ENCODE data around the gene NAPSA.
"Not testable (repeated sequence)": the region's sequence is repeated elsewhere in the genome, so short reads cannot be mapped to it uniquely, and the experiment has no call there.

The NAPSA gene

DNA sequence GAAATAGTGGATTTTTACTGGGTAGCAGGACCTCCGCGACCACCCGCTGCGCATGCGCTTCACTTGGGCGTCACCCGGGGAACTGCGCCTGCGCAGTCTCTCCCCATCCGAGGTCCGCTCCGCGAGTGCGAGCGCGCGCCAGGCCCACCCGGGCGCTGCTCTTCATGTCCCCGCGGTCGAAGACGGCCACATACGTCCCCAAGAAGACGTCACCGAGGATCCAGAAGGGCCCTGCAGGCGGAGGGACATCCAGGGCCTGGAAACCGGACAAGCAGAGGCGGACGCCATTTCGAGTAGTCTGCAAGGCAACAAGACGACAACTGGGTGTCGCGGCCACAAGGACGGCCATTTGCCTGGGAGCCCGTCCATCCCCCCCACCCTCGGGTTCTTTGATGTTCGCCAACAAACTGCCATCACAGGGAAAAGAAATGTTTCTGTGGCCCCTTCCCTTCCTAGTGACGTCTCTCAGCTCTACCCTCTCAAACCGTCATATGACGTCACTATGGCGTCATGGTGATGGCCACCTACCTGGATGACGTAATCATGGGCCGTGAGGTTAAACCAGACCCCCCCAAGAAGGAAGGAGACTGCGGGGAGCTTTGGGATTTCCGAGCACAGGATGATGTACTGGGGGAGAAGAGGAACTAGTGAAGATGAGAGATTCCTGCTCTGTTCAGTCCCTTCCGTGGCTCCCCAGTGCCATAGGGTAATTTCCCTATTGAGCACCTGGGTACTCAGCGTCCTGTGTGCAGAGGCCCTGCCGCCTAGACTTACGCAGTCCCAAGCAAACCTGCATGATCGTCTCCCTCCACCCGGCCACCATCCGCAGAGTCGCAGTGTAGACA lies 6.7 kb downstream of the NAPSA start:
- peak; percentile 79 for DNase-seq (ENCODE audit: low read depth)

DNA sequence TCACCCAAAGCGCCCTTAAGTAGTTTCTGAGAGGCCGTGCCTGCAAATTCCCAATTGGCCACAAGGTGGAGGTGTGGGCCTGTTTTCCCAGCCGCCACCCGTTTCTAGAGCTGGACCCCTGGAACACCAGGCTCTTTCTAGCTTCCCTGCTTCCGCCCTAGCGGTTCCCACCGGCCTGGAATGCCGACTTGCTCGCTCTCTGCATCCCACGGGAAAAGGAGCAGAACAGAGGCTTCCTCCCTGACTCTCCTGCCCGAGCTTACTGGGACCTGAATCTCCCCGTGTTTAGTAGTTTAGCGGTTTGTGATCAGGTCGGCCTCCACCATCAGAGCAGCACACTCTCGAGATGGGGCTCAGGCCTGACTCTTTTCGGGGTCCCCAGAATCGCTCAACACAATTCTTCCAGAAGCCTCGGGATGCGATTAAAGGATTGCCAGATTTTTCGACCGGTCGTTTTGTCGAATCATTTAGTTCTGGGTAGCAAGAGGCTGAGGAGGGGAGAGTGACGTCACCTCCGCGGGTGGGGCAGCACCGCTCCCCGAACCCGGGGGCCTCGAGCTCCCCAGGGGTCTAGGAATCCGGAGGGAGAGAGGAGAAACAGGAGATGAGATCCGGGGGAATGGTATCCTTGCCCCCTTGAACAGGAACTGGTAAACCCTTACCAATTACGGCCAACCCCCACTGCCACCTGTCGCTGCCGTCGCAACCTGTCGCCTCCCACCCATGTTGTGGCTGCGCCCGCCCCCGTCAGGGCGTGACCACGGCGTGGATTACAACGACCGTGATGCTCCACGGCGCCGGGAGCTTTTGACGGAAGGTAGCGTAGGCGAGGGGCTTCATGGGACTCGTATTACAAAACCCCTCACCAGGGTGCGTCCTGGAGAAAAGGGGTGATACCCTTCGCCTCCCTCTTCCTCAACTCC lies 8.0 kb downstream of the NAPSA start:
- DNase-seq (ENCODE audit: low read depth), result peak; percentile 85

DNA sequence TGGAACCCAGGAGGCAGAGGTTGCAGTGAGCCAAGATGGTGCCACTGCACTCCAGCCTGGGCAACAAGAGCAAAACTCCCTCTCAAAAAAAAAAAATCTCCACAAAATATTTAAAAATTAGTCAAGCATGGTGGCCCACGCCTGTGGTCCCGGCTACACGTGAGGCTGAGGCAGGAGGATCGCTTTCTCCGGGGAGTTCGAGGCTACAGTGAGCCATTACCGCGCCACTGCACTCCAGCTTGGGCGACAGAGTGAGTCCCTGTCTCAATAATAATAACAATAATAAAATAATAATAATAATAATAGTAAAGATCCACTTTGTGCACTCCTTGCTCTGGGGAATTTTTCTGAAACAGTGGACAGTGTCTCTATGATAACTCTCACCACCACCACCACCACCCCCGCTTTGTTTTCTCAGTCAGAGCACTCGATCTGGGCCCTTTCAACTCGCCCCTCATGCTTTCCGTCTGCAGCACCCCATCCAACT lies 8.7 kb downstream of the NAPSA start:
- no peak for DNase-seq (ENCODE audit: low read depth)

DNA sequence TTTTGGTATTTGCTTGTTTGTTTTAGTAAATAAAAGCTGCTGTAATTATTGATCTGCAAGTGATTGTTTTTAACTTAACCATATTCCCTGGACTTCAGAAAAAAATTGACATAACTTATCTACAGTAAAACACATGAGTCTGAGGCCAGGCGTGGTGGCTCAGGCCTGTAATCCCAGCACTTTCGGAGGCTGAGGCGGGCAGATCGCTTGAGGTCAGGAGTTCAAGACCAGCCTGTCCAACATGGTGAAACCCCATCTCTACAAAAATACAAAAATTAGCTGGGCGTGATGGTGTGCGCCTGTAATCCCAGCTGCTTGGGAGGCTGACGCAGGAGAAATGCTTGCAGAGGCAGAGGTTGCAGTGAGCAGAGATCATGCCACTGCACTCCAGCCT lies 12.0 kb downstream of the NAPSA start:
- DNase-seq (ENCODE audit: low read depth), result not testable (repeated sequence)

DNA sequence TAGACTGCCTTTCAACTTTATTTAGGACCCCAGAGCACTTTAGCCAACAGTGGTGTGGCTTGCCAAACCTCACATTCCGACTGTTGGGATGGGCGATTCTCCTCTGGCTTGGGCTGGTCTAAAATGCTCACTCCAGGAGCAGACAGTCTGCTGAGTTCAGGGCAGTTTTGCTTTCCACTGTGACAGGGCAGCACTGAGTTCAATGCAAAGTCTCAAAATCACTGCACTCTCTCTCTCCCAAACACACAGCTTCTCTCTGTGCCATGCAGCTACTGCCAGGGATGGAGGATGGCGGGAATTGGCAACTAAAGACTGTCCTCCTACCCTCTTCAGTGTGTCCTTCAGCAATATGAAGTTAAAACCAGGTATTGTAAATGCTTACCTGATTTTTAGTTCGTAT lies 13.2 kb downstream of the NAPSA start:
- DNase-seq (ENCODE audit: low read depth), result no peak

DNA sequence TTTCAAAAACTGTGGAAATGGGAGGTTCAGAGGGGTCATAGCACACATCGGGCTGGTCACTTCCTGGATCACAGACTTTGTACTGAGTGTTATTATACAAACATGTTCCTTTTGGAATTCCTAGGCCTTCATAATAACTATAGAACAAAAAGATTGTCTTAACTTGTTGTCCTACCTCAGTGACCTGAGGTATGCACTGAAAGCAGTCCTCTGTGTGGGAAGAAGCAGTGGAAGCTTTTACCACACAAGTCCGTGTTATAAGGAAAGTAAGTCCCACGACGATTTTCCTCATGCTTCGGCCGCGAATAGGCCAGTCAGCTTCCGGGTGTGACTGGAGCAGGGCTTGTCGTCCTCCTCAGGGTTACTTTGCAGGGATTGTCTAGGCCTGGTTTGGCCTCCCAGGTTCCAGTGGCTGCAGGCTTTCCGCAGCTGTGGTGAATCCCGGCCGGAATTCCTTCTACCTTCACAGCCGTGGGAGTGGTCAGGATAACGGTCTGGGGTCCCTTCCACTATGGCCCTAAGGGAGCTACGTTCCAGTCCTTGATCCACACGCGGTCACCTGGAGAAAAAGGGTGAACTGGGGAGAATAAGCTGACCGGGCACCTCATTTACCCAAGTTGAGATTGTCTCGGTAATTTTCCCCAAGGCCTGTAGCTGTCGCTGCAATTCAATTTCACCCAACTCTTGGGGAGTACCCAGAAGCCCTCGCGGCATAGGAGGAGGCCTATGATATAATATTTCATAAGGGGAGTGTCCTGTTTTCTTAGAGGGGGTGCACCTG lies 16.0 kb downstream of the NAPSA start:
- no peak for DNase-seq (ENCODE audit: low read depth)

DNA sequence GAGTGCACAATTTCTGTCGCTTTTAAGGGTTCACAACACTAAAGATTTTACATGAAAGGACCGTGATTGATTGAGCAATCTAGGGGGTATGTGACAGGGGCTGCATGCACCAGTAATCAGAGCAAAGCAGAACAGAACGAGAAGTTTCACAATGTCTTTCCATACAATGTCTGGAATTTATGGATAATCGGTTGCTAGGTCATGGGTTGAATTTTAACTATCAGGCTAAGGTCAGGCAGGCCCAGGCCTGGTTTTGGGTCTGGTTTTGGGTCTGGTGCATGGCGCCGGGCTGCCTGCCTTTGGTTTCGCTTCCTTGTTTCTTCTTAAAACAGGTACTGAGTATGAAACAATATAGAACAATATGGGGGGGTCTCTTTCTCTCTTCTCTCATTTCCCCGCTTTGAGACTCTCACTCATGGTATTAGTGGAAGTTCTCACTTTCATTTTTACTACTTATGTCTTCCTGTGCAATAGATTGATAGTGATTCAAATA lies 18.3 kb downstream of the NAPSA start:
- DNase-seq (ENCODE audit: low read depth), result not testable (repeated sequence)

DNA sequence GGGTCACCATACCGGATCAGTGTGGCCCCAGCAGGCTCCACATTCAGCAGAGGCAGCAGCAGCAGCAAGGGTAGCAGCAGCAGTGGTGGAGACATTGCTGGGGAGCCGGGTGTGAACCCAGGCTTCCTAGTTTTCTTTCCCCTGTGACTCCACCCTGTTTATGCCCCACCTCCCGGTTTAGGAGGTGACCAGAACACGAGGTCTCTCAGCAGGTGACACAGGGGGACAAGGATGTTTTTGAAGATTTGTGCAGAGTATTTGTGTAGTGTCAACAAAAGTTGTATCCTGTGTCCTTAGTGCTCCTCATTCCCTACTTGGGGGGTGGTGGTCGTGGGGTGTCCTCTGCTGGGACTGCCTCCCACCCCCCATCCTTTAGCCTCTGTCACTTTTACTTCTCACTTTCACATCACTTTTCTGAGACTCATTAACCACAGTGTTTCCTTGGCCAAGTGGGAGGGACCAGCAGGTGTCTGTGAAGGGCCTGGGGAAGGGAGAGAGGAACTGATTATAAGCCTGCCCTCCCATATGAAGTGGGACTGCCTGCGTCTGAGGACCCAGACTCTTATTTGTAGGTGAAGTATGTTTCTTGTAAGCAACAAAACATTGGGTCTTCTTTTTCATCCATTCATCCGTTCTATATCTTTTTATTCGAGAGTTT lies 20.6 kb downstream of the NAPSA start:
- DNase-seq (ENCODE audit: low read depth), result no peak

DNA sequence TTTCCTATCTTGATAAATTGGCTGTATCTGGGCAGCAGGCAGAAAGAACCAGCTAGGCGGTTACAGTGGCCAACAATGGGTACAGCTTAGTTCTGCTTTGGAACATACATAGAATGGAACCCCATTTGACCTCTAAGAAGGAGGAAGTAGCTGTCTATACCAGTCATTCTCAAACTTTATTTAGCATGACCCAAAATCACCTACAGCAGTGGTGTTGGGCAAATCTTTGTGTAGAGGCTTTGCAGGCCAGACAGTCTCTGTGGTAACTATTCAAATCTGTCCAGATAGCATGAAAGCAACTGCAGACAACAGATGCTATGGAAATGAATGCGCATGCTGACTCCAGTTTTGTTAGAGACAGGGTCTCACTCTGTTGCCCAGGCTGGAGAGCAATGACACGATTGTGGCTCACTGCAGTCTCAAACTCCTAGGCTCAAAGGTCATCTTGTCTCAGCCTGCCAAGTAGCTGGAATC lies 24.3 kb downstream of the NAPSA start:
- DNase-seq (ENCODE audit: low read depth), result no peak

DNA sequence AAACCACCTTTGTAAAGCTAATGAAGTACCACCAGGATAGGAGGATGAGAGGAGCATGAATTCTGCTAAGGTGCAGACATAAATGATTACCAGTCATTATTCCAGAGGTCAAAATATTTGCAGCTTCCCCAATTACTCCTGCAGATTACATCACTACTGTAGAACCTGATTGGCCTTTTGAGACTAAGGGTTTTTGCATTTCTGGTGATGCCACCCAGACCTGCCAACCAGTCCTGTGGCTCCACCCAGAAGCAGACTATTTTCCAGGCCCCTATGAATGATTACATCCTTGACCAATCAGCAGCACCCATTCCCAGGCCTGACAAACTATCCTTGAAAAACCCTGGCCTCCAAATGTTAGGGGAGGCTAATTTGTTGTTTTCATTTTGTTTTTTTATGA lies 25.1 kb downstream of the NAPSA start:
- no peak for DNase-seq (ENCODE audit: low read depth)

DNA sequence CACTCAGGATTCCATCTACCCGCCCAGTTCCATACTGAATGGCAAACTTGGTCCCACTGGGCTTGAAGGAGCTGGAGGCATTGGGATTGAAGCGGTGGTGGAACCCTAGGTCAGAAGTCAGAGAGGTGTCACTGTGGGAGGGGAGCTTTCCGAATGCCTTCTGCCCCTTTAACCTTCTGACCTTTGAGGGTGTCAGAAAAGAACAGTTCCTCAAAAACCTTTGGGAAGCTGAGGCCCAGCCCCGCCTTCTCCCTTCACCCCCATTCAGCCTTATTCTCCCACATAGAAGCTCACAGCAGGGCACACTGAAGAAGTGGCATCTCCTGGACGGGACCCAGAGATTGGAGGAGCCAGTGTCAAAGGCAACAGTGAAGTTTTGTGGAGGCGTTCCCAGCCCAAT lies 28.4 kb downstream of the NAPSA start:
- DNase-seq (ENCODE audit: low read depth), result not testable (repeated sequence)

DNA sequence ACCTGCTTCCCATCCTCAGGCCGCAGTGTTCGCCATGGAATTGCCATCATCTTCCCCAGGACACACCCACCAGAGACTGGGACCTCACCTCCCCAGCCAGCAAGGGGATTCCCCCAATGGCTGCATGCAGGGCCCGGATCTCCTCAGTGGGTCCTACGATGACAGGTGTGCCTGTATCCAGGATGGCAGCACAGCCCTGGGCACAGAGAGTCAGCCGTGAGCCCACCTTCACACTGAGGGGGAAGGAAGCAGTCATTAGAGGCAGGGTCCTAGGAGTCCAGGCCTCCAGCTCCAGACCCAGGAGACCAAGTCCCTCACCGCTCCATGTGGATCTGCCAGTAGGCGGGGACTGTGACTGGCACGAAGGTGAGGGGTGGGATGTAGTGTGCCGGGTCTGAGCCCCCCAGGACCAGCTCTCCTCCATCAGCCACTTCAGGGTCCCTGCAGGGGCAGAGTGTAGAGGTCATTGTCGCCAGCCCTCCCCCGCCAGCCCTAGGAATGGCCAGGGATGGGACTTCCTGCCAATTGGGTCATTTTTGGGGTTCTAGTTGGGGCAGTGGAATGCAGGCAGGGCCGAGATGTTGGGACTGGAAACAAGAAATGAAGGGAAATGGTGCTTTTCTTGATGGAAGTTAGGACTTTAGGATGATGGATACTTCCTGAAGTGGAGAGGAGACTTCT lies 30.6 kb downstream of the NAPSA start:
- no peak for DNase-seq (ENCODE audit: low read depth)

DNA sequence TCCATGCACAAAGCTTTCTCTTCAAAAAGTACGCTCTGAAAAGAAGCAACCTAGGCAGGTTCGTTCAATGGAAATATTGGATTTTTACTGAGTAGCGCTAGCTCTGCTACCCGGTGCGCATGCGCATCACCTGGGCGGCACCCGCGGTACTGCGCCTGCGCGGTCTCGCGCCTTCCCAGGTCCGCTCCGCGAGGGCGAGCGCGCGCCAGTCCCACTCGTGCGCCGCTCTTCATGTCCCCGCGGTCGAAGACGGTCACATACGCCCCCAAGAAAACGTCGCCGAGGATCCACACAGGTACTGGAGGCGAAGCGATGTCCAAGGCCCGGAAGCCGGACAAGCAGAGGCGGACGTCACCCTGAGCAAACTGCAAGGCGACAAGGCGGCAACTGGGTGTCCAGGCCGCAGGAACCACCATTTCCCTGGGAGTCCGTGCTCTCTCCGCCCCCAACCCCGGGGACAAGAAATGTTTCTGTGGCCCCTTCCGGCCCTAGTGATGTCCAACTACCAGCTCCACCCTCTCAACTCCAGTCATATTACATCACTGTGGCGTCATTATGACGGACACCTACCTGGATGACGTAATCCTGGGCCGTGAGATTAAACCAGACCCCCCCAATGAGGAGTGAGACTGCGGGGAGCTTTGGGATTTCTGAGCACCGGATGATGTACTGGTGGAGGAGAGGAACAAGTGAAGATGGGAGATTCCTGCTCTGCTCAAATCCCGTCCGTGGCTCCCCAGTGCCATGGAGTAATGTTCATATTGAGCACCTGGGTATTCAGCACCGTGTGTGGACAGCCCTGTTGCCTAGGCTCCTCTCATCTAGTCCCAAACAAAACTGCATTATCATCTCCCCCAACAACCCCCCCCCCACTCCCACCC lies 31.5 kb downstream of the NAPSA start:
- DNase-seq (ENCODE audit: low read depth), result peak; percentile 83

DNA sequence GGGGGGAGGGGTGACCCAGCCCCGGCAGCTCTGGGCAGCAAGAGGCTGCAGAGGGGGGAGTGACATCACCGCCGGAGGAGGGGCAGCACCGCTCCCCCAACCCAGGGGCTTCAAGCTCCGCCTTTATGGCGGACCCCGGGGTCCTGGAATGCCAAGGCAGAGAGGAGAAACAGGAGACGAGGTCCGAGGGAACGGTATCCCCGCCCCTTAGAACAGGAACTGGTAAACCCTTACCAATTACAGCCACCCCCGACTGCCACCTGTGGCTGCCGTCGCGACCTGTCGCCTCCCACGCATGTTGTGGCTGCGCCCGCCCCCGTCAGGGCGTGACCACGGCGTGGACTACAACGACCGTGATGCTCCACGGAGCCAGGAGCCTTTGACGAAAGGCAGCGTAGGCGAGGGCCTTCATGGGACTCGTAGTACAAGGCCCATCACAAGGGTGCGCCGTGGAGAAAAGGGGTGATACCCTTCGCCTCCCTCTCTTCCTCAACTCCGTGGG lies 32.2 kb downstream of the NAPSA start:
- DNase-seq (ENCODE audit: low read depth), result peak; percentile 93

DNA sequence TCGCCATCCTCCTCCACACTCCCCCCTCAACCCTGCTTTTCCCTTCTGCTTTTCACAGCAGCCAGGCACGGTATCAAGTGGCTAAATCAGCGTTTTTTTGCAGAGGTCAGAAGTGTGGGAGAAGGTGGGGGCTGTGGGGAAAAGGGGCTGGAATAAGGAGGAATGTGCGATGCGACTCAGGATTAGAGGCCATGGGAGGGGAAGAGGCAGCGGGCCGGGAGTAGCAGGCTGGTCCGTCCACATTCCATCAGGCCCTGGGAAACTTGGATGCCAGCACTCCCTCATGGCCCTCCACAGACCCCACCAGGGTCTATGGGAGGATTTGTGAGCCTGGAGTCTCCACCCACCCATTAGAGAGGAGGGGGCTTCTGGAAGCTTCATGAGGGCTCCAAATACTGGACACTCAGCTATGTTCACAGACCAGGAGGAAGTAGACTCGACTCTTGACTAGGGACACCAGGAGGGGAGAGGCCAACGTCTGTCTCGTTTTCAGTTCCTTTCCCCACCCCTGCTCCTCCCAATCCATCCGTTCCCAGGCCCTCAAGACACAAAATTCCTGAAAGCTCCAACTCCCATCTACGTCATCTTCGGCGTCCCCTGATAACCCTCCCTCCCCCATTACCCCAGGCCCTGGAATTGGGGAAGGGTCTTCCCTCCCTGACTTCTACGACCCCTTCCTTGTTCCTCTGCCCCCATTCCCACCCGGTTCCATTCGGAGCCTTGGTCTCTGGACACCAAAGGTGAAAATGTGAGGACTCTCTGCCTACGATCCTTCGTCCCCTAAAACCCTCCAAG lies 33.0 kb downstream of the NAPSA start:
- DNase-seq (ENCODE audit: low read depth), result no peak

DNA sequence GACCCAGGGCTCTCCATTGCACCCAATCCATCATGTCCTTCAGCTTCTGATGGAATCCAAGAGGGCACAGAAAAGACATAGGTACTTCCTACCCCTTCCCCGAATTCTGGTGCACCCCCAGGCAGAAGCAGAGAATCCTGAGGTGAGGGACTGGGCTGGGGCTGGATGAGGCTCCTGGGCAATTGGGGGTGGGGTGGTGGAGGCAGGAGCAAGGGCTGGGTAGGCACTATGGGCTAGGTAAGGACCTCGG lies 33.5 kb downstream of the NAPSA start:
- no peak for DNase-seq (ENCODE audit: low read depth)

DNA sequence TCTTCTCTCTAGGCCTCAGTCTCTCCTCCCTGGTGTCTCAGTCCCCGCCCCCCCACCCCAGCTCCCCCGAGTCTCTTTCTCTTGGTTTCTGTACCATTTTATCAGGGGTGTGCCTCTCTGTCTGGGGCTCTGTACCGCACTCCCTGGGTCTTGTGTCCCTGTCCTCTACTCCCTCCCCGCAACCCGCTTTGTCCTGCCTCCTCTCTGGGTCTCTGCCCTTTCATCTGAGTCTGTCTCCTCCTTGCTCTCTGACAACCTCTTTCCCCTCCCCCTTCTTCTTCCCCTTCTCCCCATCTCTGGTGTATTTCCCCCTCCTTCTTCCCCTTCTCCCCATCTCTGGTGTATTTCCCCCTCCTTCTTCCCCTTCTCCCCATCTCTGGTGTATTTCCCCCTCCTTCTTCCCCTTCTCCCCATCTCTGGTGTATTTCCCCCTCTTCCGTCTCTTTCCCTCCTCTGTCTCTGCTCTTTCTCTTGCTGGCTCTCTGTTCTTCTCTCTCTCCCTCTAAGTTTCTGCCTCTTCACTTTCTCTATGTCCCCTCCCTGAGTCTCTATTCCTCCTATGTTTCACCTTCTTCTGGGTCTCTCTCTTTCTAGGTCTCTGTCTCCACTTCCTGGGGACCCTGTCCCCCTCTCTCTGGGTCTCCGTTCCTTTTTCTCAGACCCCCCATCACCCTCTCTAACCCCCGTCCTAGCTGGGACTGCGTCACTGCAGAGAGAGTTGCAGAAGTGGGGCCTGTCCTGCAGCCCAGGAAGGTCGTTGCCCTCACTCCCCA lies 34.0 kb downstream of the NAPSA start:
- no peak for DNase-seq (ENCODE audit: low read depth)
